ENCODE results near the gene SFT2D3.

SFT2D3 gene

GRCh38 chr2:127664065-127664894 lies 37.0 kb upstream of the SFT2D3 start:
- no peak for DNase-seq (ENCODE audit: low read depth in 3 of 3)

DNA sequence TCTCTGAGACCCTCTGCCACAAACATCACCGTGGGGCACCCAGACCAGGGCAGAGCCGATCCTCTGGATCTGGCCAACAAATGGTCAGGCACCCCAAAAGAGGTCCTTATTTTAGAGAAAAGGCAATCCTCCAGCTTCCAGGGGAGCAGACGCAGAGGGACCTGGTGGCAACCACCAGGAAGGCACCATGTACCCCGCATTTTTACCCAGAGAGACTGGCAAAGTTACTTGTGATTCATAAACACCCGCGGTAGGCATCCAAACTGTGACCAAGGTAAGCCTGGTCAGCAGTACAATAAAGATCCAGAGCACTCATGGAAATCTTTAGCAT lies 36.4 kb upstream of the SFT2D3 start:
- no peak for DNase-seq (ENCODE audit: low read depth in 3 of 3)

- no peak for DNase-seq (ENCODE audit: low read depth in 3 of 3)
Measured at GRCh38 chr2:127665267-127665893, 35.9 kb upstream of the SFT2D3 start.

DNA sequence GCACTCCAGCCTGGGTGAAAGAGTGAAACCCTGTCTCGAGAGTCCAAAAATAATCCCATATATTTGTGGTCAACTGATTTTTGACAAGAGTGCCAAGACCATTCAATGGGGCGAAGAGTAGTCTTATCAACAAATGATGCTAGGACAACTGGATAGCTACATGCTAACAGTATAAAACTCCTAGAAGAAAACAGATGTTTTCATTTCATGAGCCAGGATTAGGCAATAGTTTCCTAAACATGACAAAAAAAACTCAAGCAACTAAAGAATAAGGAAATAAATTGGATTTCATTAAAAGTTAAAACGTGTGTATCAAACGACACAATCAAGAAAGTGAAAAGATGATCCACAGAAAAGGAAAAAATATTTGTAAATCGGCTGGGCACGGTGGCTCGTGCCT lies 32.2 kb upstream of the SFT2D3 start:
- DNase-seq (ENCODE audit: low read depth in 3 of 3): no peak

DNA sequence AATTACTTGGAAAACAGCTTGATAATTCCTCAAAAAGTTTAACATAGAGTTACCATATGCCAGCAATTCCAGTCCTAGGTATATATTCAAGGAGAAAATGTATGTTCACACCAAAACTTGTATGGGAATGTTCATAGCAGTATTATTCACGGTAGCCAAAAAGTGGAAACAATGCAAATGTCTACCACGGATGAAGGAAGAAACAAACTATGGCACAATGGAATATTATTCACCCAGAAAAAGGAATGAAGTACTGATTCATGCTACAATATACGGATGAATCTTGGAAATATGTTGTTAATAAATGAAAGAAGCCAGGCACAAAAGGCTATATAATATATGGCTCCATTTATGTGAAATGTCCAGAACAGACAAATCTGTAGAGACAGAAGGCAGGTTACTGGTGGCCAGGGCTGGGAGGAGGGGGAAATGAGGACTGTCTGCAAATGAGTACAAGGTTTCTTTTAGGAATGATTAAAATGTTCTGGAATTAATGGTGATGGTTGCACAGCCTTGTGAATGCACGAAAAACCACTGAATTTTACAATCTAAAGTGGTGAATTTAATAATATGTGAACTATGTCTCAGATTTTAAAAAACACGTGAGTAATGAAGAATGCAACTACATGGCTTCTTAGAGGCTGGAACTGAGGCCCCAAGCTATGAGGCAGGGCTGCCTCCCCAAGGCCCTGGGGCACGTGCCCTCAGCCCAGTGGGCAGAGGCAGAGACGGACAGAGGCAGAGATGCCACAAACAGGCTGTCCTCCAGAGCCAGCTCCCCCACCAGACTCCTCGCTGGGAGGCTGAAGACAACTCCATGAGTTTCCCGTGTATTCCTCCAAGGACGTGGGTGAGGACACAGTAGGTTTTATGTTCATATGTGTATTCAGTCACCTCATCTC lies 31.0 kb upstream of the SFT2D3 start:
- no peak for DNase-seq (ENCODE audit: low read depth in 3 of 3)

DNA sequence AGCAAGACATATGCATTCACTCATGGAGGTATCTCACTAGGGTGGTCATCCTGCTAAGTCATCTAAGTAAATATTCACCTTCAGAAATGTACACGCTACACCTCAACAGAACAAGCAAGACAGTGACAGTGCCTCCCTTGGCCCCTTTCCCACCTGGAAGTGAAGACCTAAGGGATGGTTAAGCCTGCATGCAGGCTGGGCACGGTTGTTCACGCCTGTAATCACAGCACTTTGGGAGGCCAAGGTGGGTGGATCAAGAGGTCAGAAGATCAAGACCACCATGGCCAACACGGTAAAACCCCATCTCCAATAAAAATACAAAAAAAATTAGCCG lies 30.4 kb upstream of the SFT2D3 start:
- no peak for DNase-seq (ENCODE audit: low read depth in 3 of 3)

GRCh38 chr2:127671557-127672302 lies 29.6 kb upstream of the SFT2D3 start:
- DNase-seq (ENCODE audit: low read depth in 3 of 3): no peak

- DNase-seq (ENCODE audit: low read depth in 3 of 3): no peak
Measured at GRCh38 chr2:127672341-127673224, 28.7 kb upstream of the SFT2D3 start.

- no peak for DNase-seq (ENCODE audit: low read depth in 3 of 3)
Measured at GRCh38 chr2:127673291-127674069, 27.8 kb upstream of the SFT2D3 start.

- no peak for DNase-seq (ENCODE audit: low read depth in 3 of 3)
Measured at GRCh38 chr2:127674241-127675209, 26.8 kb upstream of the SFT2D3 start.

GRCh38 chr2:127675331-127676261 lies 25.7 kb upstream of the SFT2D3 start, which contains the start of gene LIMS2:
TSS of gene LIMS2 (minus strand) at chr2:127675530. CDS start at chr2:127675024, 506 bp downstream.
- no peak for DNase-seq (ENCODE audit: low read depth in 3 of 3)

DNA sequence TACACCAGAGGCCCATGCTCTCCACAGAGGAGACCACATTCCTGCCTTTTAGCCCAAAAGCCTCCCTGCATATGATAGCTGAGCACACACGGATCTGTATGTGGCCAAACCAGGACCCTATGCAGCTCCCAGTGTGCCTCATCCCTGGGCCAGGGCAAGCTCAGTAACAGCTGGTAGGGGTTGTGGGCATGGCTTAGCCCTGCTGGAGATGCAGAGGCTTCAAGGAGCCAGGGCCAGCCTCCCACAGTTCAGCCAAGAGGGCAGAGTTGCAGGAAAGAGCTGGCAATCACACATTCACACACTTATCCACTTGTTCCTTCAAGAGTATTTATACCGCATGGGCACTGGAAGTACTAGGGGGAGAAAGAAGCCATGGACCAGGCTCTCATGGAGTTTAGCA lies 24.4 kb upstream of the SFT2D3 start:
- DNase-seq (ENCODE audit: low read depth in 3 of 3): no peak

GRCh38 chr2:127678531-127678930 lies 22.8 kb upstream of the SFT2D3 start:
- no peak for DNase-seq (ENCODE audit: low read depth in 3 of 3)

- no peak for DNase-seq (ENCODE audit: low read depth in 3 of 3)
Measured at GRCh38 chr2:127678991-127679390, 22.3 kb upstream of the SFT2D3 start.

DNA sequence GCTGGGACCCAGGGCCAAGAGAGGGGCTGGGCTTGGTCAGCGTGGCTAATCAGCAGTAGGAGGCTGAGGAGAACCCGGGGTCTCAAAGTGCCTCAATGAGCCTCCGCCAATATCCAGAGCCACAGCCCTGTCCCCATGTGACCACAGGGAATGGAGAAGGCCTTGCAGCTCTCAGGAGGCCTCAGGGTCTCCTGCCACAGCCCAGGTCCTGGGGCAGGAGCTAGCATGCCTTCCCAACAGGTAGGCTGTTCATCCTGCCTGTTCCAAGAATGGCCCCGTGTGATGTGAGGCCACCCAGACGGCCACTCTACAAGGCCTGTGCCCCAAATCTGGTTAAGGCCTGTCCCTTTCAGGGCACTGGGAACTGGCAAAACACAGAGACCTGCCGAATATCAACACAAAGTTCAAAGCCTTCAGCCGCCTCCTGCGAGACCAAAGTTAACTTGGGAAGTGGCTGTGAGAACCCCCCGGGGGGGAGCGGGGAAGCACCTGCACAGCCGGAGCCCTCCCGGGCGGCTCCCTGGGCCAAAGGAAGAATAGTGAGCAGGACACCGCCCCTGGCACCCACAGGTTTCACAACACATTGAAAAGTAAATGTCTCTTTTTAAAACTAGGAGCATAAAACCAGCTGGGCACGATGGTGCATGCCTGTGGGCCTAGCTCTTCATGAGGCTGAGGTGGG lies 21.5 kb upstream of the SFT2D3 start:
- DNase-seq (ENCODE audit: low read depth in 3 of 3): no peak

DNA sequence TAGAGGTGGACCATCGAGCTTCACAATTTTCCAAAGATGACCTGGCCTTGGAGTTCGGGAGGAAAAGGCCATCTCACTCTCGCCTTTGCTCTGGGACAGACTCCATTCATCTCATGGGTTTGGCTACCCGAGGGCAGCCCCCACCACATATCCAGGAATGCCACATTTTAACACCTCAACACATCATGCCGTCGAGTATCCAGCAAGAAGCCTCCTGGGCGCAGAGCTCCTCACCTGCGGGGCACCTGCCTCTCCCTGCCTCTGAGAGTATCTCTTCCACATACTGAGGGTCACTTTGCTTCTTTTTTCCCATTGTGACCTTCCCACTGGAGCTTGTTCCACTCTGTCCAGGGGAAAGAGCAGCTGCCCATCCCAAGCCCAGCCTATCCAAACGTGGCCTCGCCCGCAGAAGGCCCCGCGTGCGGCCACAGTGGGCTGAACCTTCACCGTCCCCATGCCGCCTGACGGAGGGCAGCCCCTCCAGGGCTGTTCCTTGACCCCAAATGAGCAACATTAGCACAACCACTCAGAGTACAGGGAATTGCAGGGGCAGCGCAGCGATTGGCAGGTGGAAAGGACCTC lies 20.5 kb upstream of the SFT2D3 start:
- no peak for DNase-seq (ENCODE audit: low read depth in 3 of 3)

Measured in stimulated activated CD4-positive, alpha-beta T cell treated with anti-CD3 and anti-CD28 coated beads, TNF-alpha, amount 100 ng/mL, for 48 hours (primary cell).